H7 (cell line): ENCODE measurements around the gene WWC2. TPM values are rescaled to one million over a fixed set of nuclear protein-coding genes. Genes with fewer than 3 reads are reported as not detected.
"Not testable (repeated sequence)": the region's sequence is repeated elsewhere in the genome, so short reads cannot be mapped to it uniquely, and the experiment has no call there.

Experiments used
- DNase-seq: peaks from one replicate; pipeline ENCODE4 v3.0.0; 2012
- H3K27me3 ChIP-seq: 2 replicates; pipeline ENCODE4 v1.6.0; 2011; ENCODE audit warnings: mild to moderate bottlenecking, low read length; ENCODE audit not compliant: control insufficient read depth, insufficient read depth
- H3K36me3 ChIP-seq: replicated peaks from 2 replicates; pipeline ENCODE4 v1.5.1; 2011; ENCODE audit warnings: low read length; ENCODE audit not compliant: control insufficient read depth, insufficient read depth
- H3K4me3 ChIP-seq: 2 replicates; pipeline ENCODE4 v1.5.1; 2011; ENCODE audit warnings: low read depth, mild to moderate bottlenecking, control low read depth, low read length, moderate library complexity; ENCODE audit not compliant: insufficient read depth
- total RNA-seq: library from RNA; depleted of rRNA; stranded (reverse); fragments of >200 nt; shearing (Covaris generic); gene quantifications from 2 replicates; pipeline ENCODE4 v1.2.3, GENCODE V29; 2014

The WWC2 gene
- total RNA-seq, 1 experiment from 2014 or later: 28.7 TPM

DNA sequence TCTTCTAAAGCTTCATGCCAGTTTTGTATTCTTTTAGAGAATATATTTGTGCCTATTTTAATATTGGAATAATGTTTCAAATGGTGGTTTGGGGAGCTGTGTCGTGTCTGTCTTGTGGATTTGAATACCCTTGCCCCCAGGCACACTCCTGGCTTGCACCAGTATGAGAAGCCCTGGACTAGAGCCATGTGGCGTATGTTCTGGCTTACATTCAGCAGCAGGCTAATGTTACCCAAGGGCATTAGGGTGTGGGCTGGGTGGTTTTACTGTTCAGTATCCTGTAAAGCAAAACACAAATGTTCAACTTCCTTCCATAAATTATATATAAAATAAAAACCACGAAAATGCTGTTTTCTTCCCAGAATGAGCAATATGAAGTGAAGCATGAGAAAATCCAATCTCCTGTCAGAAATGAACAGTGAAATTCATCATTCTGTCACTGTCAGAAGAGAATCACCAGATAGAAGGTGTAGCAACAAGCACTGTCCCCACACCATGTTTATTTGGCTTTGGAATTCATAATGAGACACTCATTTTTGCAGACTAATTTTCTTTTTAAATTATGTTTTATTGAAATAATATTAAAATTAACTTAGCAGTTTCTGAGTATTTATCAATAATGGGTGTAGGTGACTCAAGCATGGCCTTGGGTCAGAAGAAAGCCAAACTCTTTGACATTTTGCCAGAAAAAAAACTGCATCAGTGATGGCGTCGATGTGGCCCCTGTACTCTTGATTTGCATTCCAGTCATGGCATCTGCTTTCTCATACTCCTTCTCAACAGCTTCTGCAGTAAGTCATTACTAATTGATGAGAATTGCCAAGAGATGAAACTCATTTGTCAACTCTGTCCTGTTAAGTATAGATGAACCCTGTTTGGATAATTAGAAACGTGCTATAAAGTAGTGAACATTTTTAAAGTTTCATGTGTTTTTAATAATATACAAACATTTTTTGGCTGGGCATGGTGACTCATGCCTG lies 43.8 kb downstream of the WWC2 start:
- DNase-seq: no peak
- Histone ChIP-seq H3K36me3 (no peaks in the 10 kb centered on the region), H3K27me3 (no peaks in the 10 kb centered on the region), H3K4me3 (no peak overlapping the region)

DNA sequence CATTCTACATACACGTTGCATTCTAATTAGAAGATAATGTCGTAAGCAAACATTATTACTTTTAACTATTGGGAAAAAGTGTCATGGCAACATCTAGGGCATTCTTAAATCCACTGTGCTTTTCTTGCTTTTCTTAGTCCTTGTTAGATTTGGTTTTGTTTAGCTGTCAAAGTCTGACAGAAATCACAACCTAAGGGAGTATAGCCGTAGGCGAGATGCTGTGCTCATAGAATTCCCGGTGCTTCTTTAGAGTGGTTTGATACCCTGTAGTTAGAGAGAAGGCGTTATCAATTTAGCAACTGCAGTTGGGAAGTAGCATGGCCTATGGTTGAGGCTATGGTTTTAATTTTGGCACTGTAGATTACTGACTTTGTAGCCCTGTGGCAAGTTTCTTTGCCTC lies 45.7 kb downstream of the WWC2 start:
- Histone ChIP-seq H3K36me3 (no peaks in the 10 kb centered on the region), H3K27me3 (no peaks in the 10 kb centered on the region), H3K4me3 (no peak overlapping the region)
- no peak for DNase-seq

GRCh38 chr4:183145773-183146172 lies 46.7 kb downstream of the WWC2 start:
- Histone ChIP-seq H3K36me3 (no peaks in the 10 kb centered on the region), H3K4me3 (no peak overlapping the region), H3K27me3 (no peaks in the 10 kb centered on the region)
- DNase-seq: no peak

DNA sequence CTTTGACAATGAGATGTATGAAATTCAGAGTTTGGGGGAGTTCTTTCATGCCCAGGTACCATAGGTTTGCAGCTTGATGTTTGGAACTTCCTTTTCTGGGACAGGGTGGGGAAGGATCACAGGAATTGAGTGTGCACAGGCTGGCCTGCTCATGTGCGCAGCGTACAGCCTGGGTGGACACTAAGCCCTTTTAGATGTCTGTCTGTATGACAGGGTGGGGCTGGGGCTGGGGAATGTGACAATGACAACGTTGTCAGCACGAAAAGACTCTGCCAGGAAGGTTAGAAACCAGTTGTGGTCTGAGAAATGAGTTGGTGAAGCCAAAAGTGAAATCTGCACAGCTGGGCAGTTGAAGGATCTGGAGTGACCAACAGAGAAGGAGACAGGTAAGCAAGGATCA lies 47.4 kb downstream of the WWC2 start:
- DNase-seq: no peak
- Histone ChIP-seq H3K27me3 (no peaks in the 10 kb centered on the region), H3K4me3 (no peak overlapping the region), H3K36me3 (no peaks in the 10 kb centered on the region)

- Histone ChIP-seq H3K27me3 (no peaks in the 10 kb centered on the region), H3K4me3 (no peak overlapping the region), H3K36me3 (no peaks in the 10 kb centered on the region)
- no peak for DNase-seq
Observed at GRCh38 chr4:183147196-183147595, 48.1 kb downstream of the WWC2 start.

- Histone ChIP-seq H3K27me3 (no peaks in the 10 kb centered on the region), H3K4me3 (no peak overlapping the region), H3K36me3 (no peaks in the 10 kb centered on the region)
- DNase-seq: no peak
Observed at GRCh38 chr4:183147983-183148382, 48.9 kb downstream of the WWC2 start.

- Histone ChIP-seq H3K4me3 (no peak overlapping the region), H3K36me3 (no peaks in the 10 kb centered on the region), H3K27me3 (no peaks in the 10 kb centered on the region)
- DNase-seq: no peak
Observed at GRCh38 chr4:183149616-183150539, 50.8 kb downstream of the WWC2 start.

DNA sequence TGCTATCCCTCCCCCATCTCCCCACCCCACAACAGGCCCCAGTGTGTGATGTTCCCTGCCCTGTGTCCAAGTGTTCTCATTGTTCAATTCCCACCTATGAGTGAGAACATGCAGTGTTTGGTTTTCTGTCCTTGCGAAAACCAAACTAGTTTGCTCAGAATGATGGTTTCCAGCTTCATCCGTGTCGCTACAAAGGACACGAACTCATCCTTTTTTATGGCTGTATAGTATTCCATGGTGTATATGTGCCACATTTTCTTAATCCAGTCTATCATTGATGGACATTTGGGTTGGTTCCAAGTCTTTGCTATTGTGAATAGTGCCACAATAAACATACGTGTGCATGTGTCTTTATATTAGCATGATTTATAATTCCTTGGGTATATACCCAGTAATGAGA lies 51.6 kb downstream of the WWC2 start:
- DNase-seq, H3K4me3 ChIP-seq, H3K27me3 ChIP-seq, H3K36me3 ChIP-seq: not testable (repeated sequence)

GRCh38 chr4:183152232-183152631 lies 53.2 kb downstream of the WWC2 start:
- H3K4me3 ChIP-seq, DNase-seq, H3K27me3 ChIP-seq, H3K36me3 ChIP-seq: not testable (repeated sequence)

DNA sequence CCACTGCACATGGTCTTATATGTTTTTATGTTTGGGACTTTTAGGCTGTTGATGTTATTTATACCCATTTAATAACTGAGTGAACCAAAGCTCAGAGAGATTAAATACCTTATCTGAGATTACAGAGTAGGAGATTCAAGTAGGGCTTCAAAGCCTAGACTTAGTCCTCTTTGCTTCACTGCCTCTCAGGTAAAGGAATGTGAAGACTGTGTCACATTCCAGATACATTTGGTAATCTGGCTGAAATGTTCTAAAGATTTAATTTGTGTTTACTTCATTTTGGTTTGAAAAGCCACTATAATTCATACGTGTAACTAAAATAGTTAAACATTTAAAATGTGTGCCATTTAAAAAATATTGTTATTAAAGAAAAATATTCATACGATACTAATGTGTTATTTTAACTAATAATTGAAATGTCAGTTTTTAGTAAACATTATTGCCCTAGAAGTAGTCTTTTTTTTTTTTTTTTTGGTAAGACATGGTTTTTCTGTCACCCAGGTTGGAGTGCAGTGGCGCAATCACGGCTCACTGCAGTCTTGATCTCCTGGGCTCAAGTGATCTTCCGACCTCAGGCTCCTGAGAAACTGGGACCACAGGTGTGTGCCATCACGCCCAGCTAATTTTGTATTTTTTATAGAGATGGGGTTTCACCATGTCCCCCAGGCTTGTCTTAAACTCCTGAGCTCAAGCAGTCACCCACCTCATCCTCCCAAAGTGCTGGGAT lies 54.3 kb downstream of the WWC2 start:
- Histone ChIP-seq H3K4me3 (no peak overlapping the region), H3K36me3 (no peaks in the 10 kb centered on the region), H3K27me3 (no peaks in the 10 kb centered on the region)
- no peak for DNase-seq

DNA sequence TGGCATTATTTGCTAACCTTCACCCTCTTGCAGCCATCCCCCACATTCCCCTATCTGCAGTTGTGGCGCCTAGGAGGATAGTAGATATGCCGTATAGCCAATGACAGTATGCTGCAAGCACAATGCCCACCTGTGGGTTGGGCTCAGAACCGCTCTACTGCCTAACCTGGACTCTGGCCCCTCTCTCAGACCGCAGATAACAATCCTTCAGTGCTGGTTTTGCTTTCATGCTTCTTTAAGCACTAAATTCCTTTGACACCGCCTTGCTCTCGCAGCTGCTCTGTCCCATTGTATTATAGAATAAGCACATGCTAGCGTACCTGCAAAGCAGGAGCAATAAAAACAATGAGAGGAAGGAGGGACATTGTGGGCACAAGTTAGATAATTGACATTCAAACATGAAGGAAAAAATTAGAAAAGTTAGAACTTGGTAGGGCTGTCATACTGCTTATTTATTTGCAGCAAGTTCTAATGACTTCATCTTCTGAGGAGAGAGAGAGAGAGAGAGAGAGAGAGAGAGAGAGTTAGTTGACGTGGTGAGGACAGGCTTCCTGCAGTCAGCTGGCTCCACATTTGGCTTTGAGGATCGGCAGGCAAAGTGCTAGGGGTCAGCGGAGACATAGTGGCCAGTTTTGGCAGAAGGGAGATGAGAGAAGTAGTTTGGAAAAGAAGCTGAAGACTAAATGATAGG lies 55.8 kb downstream of the WWC2 start:
- no peak for DNase-seq
- Histone ChIP-seq H3K27me3 (no peaks in the 10 kb centered on the region), H3K36me3 (no peaks in the 10 kb centered on the region), H3K4me3 (no peak overlapping the region)

GRCh38 chr4:183155450-183156184 lies 56.6 kb downstream of the WWC2 start:
- DNase-seq: no peak
- H3K36me3 ChIP-seq: no peaks in the 10 kb centered on the region
- H3K4me3 ChIP-seq: no peak overlapping the region
- H3K27me3 ChIP-seq: no peaks in the 10 kb centered on the region

- DNase-seq: no peak
- no peaks in the 10 kb centered on the region for H3K36me3 ChIP-seq
- no peaks in the 10 kb centered on the region for H3K27me3 ChIP-seq
- H3K4me3 ChIP-seq: no peak overlapping the region
Observed at GRCh38 chr4:183157215-183157614, 58.2 kb downstream of the WWC2 start.
